Measurements from ENCODE around the gene UNC5C. TPM values are rescaled to one million over a fixed set of nuclear protein-coding genes. Genes with fewer than 3 reads are reported as not detected.
A peak's percentile ranks its signal among the peaks of the same experiment; 100 is the strongest.
"Not testable (repeated sequence)": the region's sequence is repeated elsewhere in the genome, so short reads cannot be mapped to it uniquely, and the experiment has no call there.

Gene UNC5C
- polyA plus RNA-seq, 1 donor from 2014 or later, result not detected

DNA sequence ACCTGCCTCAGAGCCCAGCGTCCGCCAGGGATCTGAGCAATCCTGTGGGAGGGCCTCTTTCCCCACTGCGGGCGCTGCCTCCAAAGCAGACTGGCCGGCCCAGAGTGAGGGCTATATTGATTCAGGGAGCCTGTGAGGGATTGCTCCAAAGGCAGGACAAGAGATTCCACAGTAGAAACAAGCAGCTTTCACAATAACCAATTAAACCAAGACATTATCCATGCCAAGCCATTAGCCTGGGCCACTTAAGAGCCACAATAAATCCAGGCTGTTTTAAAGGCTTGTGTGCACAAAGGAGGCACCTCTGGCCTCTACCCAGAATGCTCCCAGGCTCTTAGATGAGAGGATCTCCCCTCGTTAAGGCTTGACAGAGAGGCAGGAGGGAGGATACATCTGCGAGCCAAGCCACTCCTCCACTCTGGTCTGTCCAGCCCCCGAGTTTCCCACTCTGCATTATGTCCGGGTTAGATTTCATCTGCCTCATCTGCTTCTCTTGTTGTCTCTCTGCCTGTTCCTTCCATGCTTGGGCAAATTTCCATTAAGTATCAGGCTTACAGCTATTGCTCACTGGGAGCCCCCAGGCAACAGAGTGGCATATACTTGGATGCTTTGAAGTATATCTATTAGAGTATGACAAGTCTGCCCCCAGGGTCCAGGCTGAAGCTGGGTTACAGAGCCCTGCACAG lies 357.9 kb downstream of the UNC5C start:
- Mint-ChIP-seq H3K36me3 (no peaks in the 10 kb centered on the region), H3K4me3 (no peak overlapping the region), H3K27ac (peak overlapping the region in 1 of 3 donors; percentile 50), H3K9me3 (peaks cover 0 to 7% (median 3%) of the 10 kb centered on the region in 3 donors), H3K4me1 (no peaks in the 10 kb centered on the region), H3K27me3 (no peaks in the 10 kb centered on the region)

DNA sequence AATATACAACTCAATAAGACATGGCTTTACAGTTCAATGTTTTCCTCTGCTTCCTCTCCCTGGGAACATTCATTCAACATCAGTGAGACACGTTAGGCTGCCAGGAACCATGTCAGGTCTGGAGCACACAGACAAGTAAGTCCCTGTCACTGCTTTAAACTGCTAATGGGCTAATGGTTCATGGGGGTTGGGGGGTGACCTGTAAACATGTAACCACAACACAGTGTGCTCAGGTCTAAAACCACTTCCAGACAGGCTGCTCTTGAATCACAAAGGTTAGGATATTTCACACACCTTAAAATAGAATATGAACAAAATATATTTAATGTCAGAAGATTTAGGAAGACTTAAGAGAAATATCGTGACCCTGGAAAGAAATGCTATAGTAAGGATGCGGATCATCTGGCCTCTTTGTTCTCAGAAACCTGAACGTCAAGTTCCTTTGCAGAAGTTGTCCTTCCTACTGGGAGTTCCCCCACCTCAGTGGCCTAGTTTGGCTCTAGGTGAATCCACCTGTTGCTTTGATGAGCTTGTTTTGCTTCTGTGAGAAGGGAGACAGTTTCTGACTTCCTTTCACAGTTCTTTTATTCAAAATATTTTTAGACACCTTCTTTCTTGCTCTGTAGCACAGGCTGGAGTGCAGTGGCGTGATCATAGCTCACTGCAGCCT lies 359.9 kb downstream of the UNC5C start:
- Mint-ChIP-seq H3K27ac (no peak overlapping the region), H3K9me3 (peaks cover 0 to 7% (median 3%) of the 10 kb centered on the region in 3 donors), H3K27me3 (no peaks in the 10 kb centered on the region), H3K4me3 (no peak overlapping the region), H3K36me3 (no peaks in the 10 kb centered on the region), H3K4me1 (no peaks in the 10 kb centered on the region)

DNA sequence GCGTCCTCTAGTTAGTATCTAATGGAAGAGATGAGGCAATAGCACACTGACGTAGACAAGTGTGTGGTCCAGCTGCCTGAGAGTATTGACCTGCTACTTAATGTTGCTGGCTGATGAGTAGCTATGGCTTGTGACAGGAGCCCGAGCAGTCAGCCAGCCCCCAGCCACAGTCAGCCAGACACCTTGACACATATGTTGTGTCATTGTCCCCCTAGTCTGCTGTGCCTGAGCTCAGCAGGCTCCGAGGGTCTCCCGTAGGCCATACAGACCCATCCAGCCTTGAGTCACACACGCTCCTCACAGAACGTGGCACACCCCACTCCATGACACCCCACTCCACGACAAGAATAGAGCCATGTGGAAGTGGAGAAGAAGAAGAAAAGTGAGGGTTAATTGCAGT lies 362.1 kb downstream of the UNC5C start:
- Mint-ChIP-seq H3K9me3 (peaks cover 0 to 4% (median 2%) of the 10 kb centered on the region in 3 donors), H3K4me1 (no peaks in the 10 kb centered on the region), H3K27me3 (no peaks in the 10 kb centered on the region), H3K36me3 (peaks cover 2% of the 10 kb centered on the region), H3K27ac (no peak overlapping the region), H3K4me3 (no peak overlapping the region)

- Mint-ChIP-seq H3K27ac (no peak overlapping the region), H3K4me3 (no peak overlapping the region), H3K9me3 (peaks cover 0 to 4% (median 2%) of the 10 kb centered on the region in 3 donors), H3K4me1 (no peaks in the 10 kb centered on the region), H3K36me3 (peaks cover 2% of the 10 kb centered on the region), H3K27me3 (peaks cover 3% of the 10 kb centered on the region)
Observed at GRCh38 chr4:95183656-95184408, 364.9 kb downstream of the UNC5C start.

DNA sequence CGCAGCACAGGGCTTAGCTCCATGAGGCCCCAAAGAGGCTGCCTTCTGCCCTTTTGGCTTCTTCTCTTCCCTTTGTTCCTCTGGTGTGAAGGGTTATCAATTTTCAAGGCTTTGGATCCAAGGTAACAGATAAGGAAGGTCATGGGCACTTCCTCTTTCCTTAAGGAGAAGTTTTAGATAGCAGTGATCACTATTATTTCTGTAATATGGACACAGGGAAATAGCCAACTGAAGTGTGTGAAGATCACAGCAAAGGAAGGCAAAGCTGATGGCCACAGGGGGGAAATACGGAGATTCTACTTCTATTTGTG lies 366.8 kb downstream of the UNC5C start:
- H3K4me1 Mint-ChIP-seq, result no peaks in the 10 kb centered on the region
- H3K27ac Mint-ChIP-seq, result no peak overlapping the region
- H3K36me3 Mint-ChIP-seq, result peaks cover 2% of the 10 kb centered on the region
- H3K4me3 Mint-ChIP-seq, result no peak overlapping the region
- H3K27me3 Mint-ChIP-seq, result peaks cover 3% of the 10 kb centered on the region
- peaks cover 0 to 2% (median 0%) of the 10 kb centered on the region in 3 donors for H3K9me3 Mint-ChIP-seq

GRCh38 chr4:95181243-95181995 lies 367.4 kb downstream of the UNC5C start:
- peaks cover 2% of the 10 kb centered on the region for H3K36me3 Mint-ChIP-seq
- no peak overlapping the region for H3K4me3 Mint-ChIP-seq
- peaks cover 0 to 2% (median 0%) of the 10 kb centered on the region in 3 donors for H3K9me3 Mint-ChIP-seq
- H3K4me1 Mint-ChIP-seq, result no peaks in the 10 kb centered on the region
- H3K27me3 Mint-ChIP-seq, result peaks cover 3% of the 10 kb centered on the region
- no peak overlapping the region for H3K27ac Mint-ChIP-seq

DNA sequence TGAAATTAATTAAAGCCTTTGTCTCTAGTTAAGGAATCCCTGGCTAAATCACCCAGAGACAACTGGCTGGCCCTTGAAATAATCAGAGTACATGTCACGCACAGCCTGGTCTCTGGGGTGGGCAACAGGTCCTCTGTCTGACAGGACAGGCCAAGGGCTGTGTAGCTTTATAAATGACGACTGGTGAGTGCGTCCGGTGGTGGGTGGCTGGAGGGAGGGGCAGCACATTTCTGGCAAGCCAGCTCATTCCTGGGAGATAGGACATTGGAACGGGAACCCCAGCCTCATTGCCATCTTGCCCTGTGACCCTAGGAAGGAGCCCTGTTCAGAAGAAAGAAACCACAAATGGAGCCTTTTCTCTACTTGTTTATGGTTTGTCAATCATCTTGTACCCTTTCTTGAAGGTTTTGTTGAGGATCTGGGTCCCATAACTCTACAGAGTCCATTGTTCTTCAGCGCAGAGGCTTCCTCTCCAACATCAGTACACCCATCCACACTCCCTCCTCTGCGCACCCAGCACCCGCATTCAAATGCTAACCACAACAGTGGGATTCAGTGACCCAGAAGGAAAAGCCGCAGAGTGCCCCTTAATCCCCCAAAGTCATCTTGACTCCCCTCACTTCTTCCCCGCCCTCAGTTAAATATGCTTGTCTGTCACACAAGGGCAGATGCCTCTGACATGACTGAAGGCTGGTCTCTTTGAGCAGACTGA lies 368.1 kb downstream of the UNC5C start:
- H3K27me3 Mint-ChIP-seq, result peaks cover 3% of the 10 kb centered on the region
- H3K9me3 Mint-ChIP-seq, result peaks cover 0 to 2% (median 0%) of the 10 kb centered on the region in 3 donors
- H3K27ac Mint-ChIP-seq, result no peak overlapping the region

DNA sequence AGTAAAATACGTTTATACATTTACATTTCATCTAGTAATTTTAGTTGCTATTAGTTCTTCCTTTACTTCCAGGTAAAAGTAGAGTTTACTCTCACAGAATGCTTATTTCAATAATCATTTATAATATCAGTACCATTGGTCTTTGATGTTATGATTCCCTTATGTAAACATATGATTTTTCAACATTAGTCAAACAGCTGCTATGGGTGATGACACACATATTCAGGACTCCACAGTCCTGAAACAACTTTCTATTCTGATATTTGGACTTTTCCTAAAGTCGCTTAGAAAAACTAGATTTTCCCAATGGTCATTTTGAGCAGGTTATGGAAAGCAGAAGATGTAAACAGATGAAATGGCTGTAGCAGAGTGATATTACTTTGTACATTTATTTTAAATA lies 369.8 kb downstream of the UNC5C start:
- Mint-ChIP-seq H3K36me3 (peaks cover 2% of the 10 kb centered on the region), H3K27me3 (peaks cover 3% of the 10 kb centered on the region), H3K4me1 (no peaks in the 10 kb centered on the region), H3K27ac (no peak overlapping the region), H3K9me3 (peaks cover 0 to 2% (median 0%) of the 10 kb centered on the region in 3 donors), H3K4me3 (no peak overlapping the region)

More for the DNA sequence above, 368.1 kb downstream of the UNC5C start:
- H3K4me1 Mint-ChIP-seq, result no peaks in the 10 kb centered on the region
- peak overlapping the region in 1 of 4 donors; percentile 63 for H3K4me3 Mint-ChIP-seq
- H3K36me3 Mint-ChIP-seq, result peaks cover 2% of the 10 kb centered on the region

DNA sequence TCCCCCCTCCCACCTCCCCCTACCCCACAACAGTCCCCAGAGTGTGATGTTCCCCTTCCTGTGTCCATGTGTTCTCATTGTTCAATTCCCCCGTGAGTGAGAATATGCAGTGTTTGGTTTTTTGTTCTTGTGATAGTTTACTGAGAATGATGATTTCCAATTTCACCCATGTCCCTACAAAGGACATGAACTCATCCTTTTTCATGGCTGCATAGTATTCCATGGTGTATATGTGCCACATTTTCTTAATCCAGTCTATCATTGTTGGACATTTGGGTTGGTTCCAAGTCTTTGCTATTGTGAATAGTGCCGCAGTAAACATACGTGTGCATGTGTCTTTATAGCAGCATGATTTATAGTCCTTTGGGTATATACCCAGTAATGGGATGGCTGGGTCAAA lies 377.4 kb downstream of the UNC5C start:
- not testable (repeated sequence) for H3K4me3 Mint-ChIP-seq, H3K27me3 Mint-ChIP-seq, H3K9me3 Mint-ChIP-seq, H3K36me3 Mint-ChIP-seq, H3K27ac Mint-ChIP-seq, H3K4me1 Mint-ChIP-seq

GRCh38 chr4:95170176-95170575 lies 378.6 kb downstream of the UNC5C start:
- H3K27me3 Mint-ChIP-seq, result no peaks in the 10 kb centered on the region
- H3K27ac Mint-ChIP-seq, result peak overlapping the region in 1 of 3 donors; percentile 2
- H3K4me1 Mint-ChIP-seq, result no peaks in the 10 kb centered on the region
- peaks cover 0 to 2% (median 0%) of the 10 kb centered on the region in 3 donors for H3K9me3 Mint-ChIP-seq
- no peaks in the 10 kb centered on the region for H3K36me3 Mint-ChIP-seq
- H3K4me3 Mint-ChIP-seq, result no peak overlapping the region

- Mint-ChIP-seq H3K4me1 (no peaks in the 10 kb centered on the region), H3K4me3 (no peak overlapping the region), H3K27me3 (no peaks in the 10 kb centered on the region), H3K36me3 (no peaks in the 10 kb centered on the region), H3K9me3 (peaks cover 0 to 2% (median 0%) of the 10 kb centered on the region in 3 donors), H3K27ac (no peak overlapping the region)
Observed at GRCh38 chr4:95167805-95168204, 381.0 kb downstream of the UNC5C start.

- no peak overlapping the region for H3K4me3 Mint-ChIP-seq
Observed at GRCh38 chr4:95165926-95166524, 382.7 kb downstream of the UNC5C start.

GRCh38 chr4:95162867-95163266 lies 385.9 kb downstream of the UNC5C start:
- Mint-ChIP-seq H3K4me1 (no peaks in the 10 kb centered on the region), H3K9me3 (peaks cover 0 to 2% (median 0%) of the 10 kb centered on the region in 3 donors), H3K27me3 (peaks cover 7% of the 10 kb centered on the region), H3K36me3 (no peaks in the 10 kb centered on the region), H3K27ac (no peak overlapping the region), H3K4me3 (no peak overlapping the region)

More at GRCh38 chr4:95165926-95166524, 382.7 kb downstream of the UNC5C start:
- Mint-ChIP-seq H3K27ac (no peak overlapping the region), H3K4me1 (no peaks in the 10 kb centered on the region), H3K27me3 (no peaks in the 10 kb centered on the region), H3K36me3 (no peaks in the 10 kb centered on the region), H3K9me3 (no peaks in the 10 kb centered on the region)
